ENCODE data around the gene TBL1XR1. TPM values are rescaled to one million over a fixed set of nuclear protein-coding genes. Genes with fewer than 3 reads are reported as not detected.

Gene TBL1XR1
- total RNA-seq, 1 experiment from 2014 or later: 77.6 TPM

- no peak overlapping the region for H3K4me2 ChIP-seq (ENCODE audit: low read length)
- no peaks in the 10 kb centered on the region for H3K4me1 ChIP-seq (ENCODE audit: insufficient read depth, low read length)
- H3K9me2 ChIP-seq (replicated peaks; ENCODE audit: low read length): no peaks in the 10 kb centered on the region
- H3K9me3 ChIP-seq (ENCODE audit: low read length): no peaks in the 10 kb centered on the region
- no peak for TF ChIP-seq EZH2 (IDR thresholded peaks at IDR 0.05; ENCODE audit: low read length, unreplicated experiment)
- H3K27ac ChIP-seq (ENCODE audit: low read length): no peak overlapping the region; the same call in 1 of the 2 replicates
- no peaks in the 10 kb centered on the region for H3F3A ChIP-seq (ENCODE audit: low read length, unreplicated experiment)
- CTCF ChIA-PET: no interaction called here
- intact Hi-C loops (cut with micrococcal nuclease): no loop called here
- H2AFZ ChIP-seq (ENCODE audit: low read length): no peak overlapping the region
- ATAC-seq (no peak), DNase-seq (peak; percentile 24)
- no peak overlapping the region for H3K9ac ChIP-seq (ENCODE audit: low read length)
- H3K4me3 ChIP-seq (ENCODE audit: low read length): no peak overlapping the region
- 0 out of 2 replicates have a peak, but pooled peaks cover 10% of the 10 kb centered on the region for H3K36me3 ChIP-seq (ENCODE audit: low read depth, low read length)
- peaks cover 96% of the 10 kb centered on the region for H3K79me2 ChIP-seq (ENCODE audit: low read length)
- peaks cover 12% of the 10 kb centered on the region; the same call in 1 of the 2 replicates for H4K20me1 ChIP-seq (ENCODE audit: low read length)
- H3K27me3 ChIP-seq (ENCODE audit: low read length): no peaks in the 10 kb centered on the region
- POLR2A ChIA-PET (ENCODE audit: unreplicated experiment): no interaction called here
- BruUV-seq (replicated peaks): no TSS peak
Measured at GRCh38 chr3:177135841-177136492, 61.3 kb downstream of the TBL1XR1 start.

GRCh38 chr3:177134816-177135210, 62.5 kb downstream of the TBL1XR1 start:
- ATAC-seq (no peak), DNase-seq (no peak)
- peaks cover 96% of the 10 kb centered on the region for H3K79me2 ChIP-seq (ENCODE audit: low read length)
- H3K4me2 ChIP-seq (ENCODE audit: low read length): no peak overlapping the region
- POLR2A ChIA-PET (ENCODE audit: unreplicated experiment): no interaction called here
- no peak overlapping the region for H3K4me3 ChIP-seq (ENCODE audit: low read length)
- H3K9me3 ChIP-seq (ENCODE audit: low read length): no peaks in the 10 kb centered on the region
- no peaks in the 10 kb centered on the region for H3K27me3 ChIP-seq (ENCODE audit: low read length)
- H2AFZ ChIP-seq (ENCODE audit: low read length): no peak overlapping the region
- no peak overlapping the region for H3K27ac ChIP-seq (ENCODE audit: low read length)
- H3F3A ChIP-seq (ENCODE audit: low read length, unreplicated experiment): no peaks in the 10 kb centered on the region
- H4K20me1 ChIP-seq (ENCODE audit: low read length): 0 out of 2 replicates have a peak, but pooled peaks cover 4% of the 10 kb centered on the region
- H3K36me3 ChIP-seq (ENCODE audit: low read depth, low read length): peaks cover 12% of the 10 kb centered on the region; the same call in 1 of the 2 replicates
- H3K9ac ChIP-seq (ENCODE audit: low read length): no peak overlapping the region
- BruUV-seq (replicated peaks): no TSS peak
- H3K4me1 ChIP-seq (ENCODE audit: insufficient read depth, low read length): no peaks in the 10 kb centered on the region
- H3K9me2 ChIP-seq (replicated peaks; ENCODE audit: low read length): no peaks in the 10 kb centered on the region
- CTCF ChIA-PET: no interaction called here
- intact Hi-C loops (cut with micrococcal nuclease): no loop called here
- TF ChIP-seq CTCF (conservative IDR thresholded peaks at IDR 0.05; ENCODE audit: low read depth, low read length) (no peak), EZH2phosphoT487 (IDR thresholded peaks at IDR 0.05; ENCODE audit: borderline replicate concordance, low read length) (no peak), EZH2 (IDR thresholded peaks at IDR 0.05; ENCODE audit: low read length, unreplicated experiment) (no peak)

GRCh38 chr3:177133860-177134815, 63.1 kb downstream of the TBL1XR1 start:
- ATAC-seq: no peak
- no peaks in the 10 kb centered on the region for H3F3A ChIP-seq (ENCODE audit: low read length, unreplicated experiment)
- BruUV-seq (replicated peaks): no TSS peak
- H3K4me3 ChIP-seq (ENCODE audit: low read length): no peak overlapping the region
- H3K27me3 ChIP-seq (ENCODE audit: low read length): no peaks in the 10 kb centered on the region
- TF ChIP-seq CTCF (conservative IDR thresholded peaks at IDR 0.05; ENCODE audit: low read depth, low read length): no peak
- no peak for TF ChIP-seq EZH2 (IDR thresholded peaks at IDR 0.05; ENCODE audit: low read length, unreplicated experiment)
- TF ChIP-seq EZH2phosphoT487 (IDR thresholded peaks at IDR 0.05; ENCODE audit: borderline replicate concordance, low read length): no peak
- H3K27ac ChIP-seq (ENCODE audit: low read length): no peak overlapping the region
- H3K9me2 ChIP-seq (replicated peaks; ENCODE audit: low read length): no peaks in the 10 kb centered on the region
- intact Hi-C loops (cut with micrococcal nuclease): no loop called here
- CTCF ChIA-PET: no interaction called here
- peaks cover 96% of the 10 kb centered on the region for H3K79me2 ChIP-seq (ENCODE audit: low read length)
- peaks cover 12% of the 10 kb centered on the region; the same call in 1 of the 2 replicates for H3K36me3 ChIP-seq (ENCODE audit: low read depth, low read length)
- H2AFZ ChIP-seq (ENCODE audit: low read length): no peak overlapping the region
- no peak for DNase-seq
- POLR2A ChIA-PET (ENCODE audit: unreplicated experiment): no interaction called here
- H4K20me1 ChIP-seq (ENCODE audit: low read length): 0 out of 2 replicates have a peak, but pooled peaks cover 9% of the 10 kb centered on the region
- no peak overlapping the region for H3K9ac ChIP-seq (ENCODE audit: low read length)
- H3K9me3 ChIP-seq (ENCODE audit: low read length): no peaks in the 10 kb centered on the region
- H3K4me1 ChIP-seq (ENCODE audit: insufficient read depth, low read length): no peaks in the 10 kb centered on the region
- no peak overlapping the region for H3K4me2 ChIP-seq (ENCODE audit: low read length)

All from PC-3 (cell line).